ENCODE data around the gene RAB30.

DNA sequence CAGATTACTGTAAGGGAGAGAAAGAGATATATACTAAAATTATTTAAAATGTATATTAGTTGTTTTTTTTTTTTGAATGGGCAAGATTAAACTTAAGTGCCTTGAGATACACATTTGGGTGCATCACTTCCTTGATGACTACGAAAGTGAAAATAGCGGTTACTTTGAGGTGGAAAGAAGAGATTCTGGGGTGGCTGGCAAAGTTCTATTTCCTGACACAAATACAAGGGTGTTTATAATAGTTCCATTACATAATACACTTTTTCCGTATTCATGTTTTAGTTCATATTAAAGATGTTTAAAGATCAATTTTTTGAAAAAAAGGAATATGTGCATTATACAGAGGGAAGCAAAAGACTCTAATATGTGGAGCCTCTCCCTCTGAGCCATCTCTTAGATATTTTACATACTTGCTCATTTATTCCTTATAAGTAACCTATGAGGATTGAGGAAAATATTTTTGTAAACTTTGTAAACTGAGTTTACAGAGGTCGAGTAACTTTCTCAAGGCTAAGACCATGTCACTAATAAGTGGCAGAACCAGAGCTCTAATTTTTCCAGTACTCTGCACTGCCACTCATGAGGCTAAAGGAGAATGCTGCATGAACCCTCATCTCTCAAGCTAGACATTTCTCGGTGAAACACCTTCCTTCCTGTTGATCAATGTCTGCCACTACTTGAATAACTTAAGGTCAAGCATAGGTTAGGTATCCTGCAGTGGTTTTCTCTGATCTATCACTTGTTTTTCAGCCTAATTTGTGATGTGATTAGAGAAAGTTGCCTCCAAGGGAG lies 111.5 kb downstream of the RAB30 start:
- TF ChIP-seq POLR2A (IDR thresholded peaks at IDR 0.05): no peak
- TF ChIP-seq, protein P1, sequence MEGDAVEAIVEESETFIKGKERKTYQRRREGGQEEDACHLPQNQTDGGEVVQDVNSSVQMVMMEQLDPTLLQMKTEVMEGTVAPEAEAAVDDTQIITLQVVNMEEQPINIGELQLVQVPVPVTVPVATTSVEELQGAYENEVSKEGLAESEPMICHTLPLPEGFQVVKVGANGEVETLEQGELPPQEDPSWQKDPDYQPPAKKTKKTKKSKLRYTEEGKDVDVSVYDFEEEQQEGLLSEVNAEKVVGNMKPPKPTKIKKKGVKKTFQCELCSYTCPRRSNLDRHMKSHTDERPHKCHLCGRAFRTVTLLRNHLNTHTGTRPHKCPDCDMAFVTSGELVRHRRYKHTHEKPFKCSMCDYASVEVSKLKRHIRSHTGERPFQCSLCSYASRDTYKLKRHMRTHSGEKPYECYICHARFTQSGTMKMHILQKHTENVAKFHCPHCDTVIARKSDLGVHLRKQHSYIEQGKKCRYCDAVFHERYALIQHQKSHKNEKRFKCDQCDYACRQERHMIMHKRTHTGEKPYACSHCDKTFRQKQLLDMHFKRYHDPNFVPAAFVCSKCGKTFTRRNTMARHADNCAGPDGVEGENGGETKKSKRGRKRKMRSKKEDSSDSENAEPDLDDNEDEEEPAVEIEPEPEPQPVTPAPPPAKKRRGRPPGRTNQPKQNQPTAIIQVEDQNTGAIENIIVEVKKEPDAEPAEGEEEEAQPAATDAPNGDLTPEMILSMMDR (IDR thresholded peaks at IDR 0.05): no peak
